Measurements from ENCODE around the gene PALMD.

Gene PALMD

GRCh38 chr1:99713006-99713405 is 67.1 kb downstream of the PALMD start:
- in situ Hi-C loops (cut with HindIII; ENCODE audit: low sequenced_read_pairs), result no loop called here
- no peak for TF ChIP-seq CTCF (IDR thresholded peaks at IDR 0.05; ENCODE audit: low read depth, low read length)
- H3K4me3 ChIP-seq (ENCODE audit: low read depth, low read length), result no peak overlapping the region
- no peak for DNase-seq (ENCODE audit: low read depth, low spot score)

GRCh38 chr1:99717005-99717404 is 71.1 kb downstream of the PALMD start:
- TF ChIP-seq CTCF (IDR thresholded peaks at IDR 0.05; ENCODE audit: low read depth, low read length), result no peak
- in situ Hi-C loops (cut with HindIII; ENCODE audit: low sequenced_read_pairs), result no loop called here
- no peak for DNase-seq (ENCODE audit: low read depth, low spot score)
- no peak overlapping the region for H3K4me3 ChIP-seq (ENCODE audit: low read depth, low read length)

- no peak overlapping the region for H3K4me3 ChIP-seq (ENCODE audit: low read depth, low read length)
- in situ Hi-C loops (cut with HindIII; ENCODE audit: low sequenced_read_pairs), result no loop called here
Observed at GRCh38 chr1:99723251-99723650, 77.3 kb downstream of the PALMD start.

GRCh38 chr1:99725996-99726395 is 80.1 kb downstream of the PALMD start:
- in situ Hi-C loops (cut with HindIII; ENCODE audit: low sequenced_read_pairs), result no loop called here
- no peak for DNase-seq (ENCODE audit: low read depth, low spot score)
- H3K4me3 ChIP-seq (ENCODE audit: low read depth, low read length), result no peak overlapping the region
- TF ChIP-seq CTCF (IDR thresholded peaks at IDR 0.05; ENCODE audit: low read depth, low read length), result no peak

More at GRCh38 chr1:99723251-99723650, 77.3 kb downstream of the PALMD start:
- no peak for TF ChIP-seq CTCF (IDR thresholded peaks at IDR 0.05; ENCODE audit: low read depth, low read length)
- no peak for DNase-seq (ENCODE audit: low read depth, low spot score)

- in situ Hi-C loops (cut with HindIII; ENCODE audit: low sequenced_read_pairs), result no loop called here
- H3K4me3 ChIP-seq (ENCODE audit: low read depth, low read length), result no peak overlapping the region
- no peak for DNase-seq (ENCODE audit: low read depth, low spot score)
- no peak for TF ChIP-seq CTCF (IDR thresholded peaks at IDR 0.05; ENCODE audit: low read depth, low read length)
Observed at GRCh38 chr1:99726407-99726806, 80.5 kb downstream of the PALMD start.

GRCh38 chr1:99726818-99727217 is 80.9 kb downstream of the PALMD start:
- DNase-seq (ENCODE audit: low read depth, low spot score), result no peak
- in situ Hi-C loops (cut with HindIII; ENCODE audit: low sequenced_read_pairs), result no loop called here
- H3K4me3 ChIP-seq (ENCODE audit: low read depth, low read length), result no peak overlapping the region
- no peak for TF ChIP-seq CTCF (IDR thresholded peaks at IDR 0.05; ENCODE audit: low read depth, low read length)
